HG03457 (cell line): ENCODE measurements around the gene TMEM203.

ENCODE experiments used
- ATAC-seq: cut with Tn5 transposase; IDR thresholded peaks from one replicate; pipeline ENCODE4 v1.9.1; 2021; ENCODE audit warnings: moderate number of reproducible peaks; ENCODE audit not compliant: unreplicated experiment

TMEM203 gene

DNA sequence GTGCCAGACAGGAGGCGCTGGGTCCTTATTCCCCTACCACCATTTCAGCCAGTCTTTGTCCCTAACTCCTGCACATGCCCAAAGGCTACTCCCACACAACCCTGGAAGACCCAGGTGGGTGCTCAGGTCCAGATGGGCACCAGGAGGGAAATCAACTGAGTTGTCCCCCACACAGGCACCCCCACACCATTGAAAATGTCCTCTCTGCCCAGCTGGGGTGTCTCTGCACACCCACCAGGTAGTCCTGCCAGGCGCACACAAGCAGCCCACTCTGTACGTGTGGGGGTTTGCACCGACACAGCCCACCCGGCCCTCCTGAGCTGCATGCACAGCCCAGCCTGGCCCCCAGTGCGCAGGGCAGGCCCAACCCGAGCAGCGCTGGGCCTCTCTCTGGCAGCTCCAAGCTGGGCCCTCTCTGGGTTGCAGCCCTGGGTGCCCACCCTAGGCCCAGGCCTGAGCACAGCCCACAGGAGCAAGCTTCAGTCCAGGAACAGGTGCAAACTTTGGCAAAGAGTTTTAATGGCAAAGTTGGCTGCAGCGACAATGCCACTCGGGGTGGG, 14.4 kb upstream of the TMEM203 start:
- ATAC-seq: no peak

DNA sequence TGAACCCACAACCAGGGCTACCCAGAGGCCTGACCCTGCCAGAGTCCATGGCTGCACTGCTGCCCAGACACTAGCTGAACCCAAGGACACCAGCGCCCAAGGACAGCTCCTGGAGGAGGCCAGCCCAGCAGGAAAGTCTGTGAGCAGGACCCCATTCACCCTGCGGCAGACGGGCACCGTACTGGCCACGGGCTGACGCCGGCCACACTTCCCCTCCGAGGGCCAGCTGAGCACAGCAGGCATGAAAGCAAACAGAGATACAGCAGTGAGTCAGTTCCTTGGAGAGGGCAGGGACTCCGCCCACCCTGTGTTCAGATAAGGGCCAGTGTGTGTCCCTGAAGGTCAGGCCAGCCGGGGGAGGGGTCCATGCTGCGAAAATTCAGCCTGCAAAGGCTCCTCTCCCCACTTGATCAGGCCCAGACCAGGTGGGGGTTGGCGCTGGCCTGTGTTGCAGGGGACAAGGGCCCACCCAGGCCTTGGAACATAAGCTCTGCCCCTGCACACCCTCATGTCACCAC, 13.4 kb upstream of the TMEM203 start:
- ATAC-seq: no peak

DNA sequence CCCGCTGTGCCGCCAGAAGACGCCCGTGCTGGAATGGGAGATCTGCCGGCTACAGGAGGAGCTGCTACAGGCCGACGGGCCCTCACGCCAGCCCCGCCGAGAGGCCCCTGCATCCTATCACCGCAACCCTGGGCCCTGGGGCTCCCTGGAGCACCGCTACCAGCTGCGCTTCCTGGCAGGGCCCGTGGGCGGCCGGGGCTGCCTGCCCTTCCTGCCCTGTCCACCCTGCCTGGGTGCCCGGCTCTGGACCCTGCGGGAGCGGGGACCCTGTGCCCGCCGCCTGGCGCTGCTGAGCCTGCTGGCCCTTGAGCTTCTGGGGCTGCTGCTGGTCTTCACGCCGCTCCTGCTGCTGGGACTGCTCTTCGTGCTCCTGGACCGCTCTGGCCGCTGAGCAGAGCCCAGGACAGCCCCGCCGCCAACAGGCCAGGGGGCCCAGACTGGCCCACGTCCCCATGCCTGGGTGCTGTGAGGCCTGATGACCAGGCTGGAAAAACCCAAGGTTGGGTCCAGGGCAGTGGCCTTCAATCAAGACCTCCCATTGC, 12.8 kb upstream of the TMEM203 start:
- ATAC-seq: no peak

DNA sequence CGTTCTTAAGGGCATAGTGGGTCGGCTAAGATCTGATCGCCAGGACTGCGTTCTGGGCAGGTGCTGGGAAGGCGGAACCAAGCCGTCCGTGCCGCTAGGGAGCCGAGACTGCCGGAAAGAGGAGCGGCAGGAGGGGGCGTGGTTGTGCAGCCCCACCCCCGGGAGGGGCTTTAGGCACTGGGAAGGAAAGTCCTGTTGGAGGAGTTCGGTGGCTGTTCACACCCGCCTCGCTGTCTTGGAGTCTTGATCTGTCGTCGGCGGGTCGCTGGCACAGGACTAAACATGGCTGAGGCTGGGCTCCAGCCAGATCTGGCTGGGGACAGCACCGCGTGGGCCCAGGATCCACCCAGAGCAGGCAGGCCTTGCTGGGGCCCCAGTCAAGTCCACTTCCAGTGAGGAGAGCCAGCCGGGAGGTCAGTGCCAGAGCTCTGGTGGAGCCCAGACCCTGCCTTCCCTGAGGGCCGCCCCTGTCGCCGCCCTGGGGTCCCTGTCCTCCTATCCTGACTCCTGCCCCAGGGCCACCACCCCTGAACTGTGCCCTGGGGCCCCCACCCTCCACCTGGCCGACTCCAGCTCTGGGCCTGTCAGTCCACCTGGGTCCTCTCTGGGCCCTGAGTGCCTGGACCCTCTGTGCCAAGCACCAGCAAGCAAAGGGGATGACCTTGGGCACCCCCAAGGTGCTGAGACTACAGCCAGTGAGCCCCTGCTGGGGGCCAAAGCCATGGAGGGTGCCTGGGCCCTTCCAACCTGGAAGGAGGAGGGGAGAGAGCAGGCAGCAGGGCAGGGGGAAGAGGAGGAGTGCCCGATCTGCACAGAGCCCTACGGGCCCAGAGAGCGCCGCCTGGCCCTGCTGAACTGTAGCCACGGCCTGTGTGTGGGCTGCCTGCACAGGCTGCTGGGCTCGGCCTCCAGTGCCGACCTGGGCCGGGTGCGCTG, 12.1 kb upstream of the TMEM203 start:
- ATAC-seq: no peak

DNA sequence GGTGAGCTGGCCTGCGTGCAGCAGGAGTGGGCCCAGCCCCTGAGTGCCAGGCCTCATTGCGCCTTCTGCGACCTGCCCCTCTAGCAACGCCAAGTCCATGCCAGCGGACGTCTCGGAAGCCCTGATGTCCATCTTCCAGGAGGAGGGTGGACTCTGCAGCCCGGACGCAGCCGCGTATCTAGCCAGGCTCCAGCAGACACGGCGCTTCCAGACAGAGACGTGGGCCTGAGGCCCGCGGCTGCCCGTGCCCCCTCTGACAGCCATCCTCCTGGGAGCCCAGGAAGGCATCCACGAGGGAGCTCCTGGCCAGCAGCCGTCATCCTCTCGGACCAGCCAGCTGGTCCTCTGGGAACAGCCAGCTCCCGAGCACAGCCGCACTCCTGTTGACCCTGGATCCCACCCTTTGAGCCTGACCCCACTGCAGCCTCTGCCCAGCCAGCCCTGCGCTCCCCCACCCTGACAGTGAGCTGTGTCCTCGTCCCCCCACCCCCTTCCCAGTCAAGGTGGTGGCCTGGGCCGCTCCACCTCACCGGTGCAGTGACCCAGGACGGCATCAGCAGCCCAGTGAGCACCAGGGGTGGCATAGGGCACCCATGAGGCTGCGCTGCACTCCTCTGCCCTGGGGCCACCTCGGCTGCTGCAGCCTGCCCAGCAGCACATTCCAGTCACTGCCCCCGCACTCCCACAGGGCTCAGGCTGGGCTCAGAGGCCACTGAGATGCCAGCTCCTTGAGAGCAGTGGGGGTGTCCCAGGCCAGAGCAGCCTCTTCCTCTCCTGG, 10.9 kb upstream of the TMEM203 start:
- ATAC-seq: no peak

DNA sequence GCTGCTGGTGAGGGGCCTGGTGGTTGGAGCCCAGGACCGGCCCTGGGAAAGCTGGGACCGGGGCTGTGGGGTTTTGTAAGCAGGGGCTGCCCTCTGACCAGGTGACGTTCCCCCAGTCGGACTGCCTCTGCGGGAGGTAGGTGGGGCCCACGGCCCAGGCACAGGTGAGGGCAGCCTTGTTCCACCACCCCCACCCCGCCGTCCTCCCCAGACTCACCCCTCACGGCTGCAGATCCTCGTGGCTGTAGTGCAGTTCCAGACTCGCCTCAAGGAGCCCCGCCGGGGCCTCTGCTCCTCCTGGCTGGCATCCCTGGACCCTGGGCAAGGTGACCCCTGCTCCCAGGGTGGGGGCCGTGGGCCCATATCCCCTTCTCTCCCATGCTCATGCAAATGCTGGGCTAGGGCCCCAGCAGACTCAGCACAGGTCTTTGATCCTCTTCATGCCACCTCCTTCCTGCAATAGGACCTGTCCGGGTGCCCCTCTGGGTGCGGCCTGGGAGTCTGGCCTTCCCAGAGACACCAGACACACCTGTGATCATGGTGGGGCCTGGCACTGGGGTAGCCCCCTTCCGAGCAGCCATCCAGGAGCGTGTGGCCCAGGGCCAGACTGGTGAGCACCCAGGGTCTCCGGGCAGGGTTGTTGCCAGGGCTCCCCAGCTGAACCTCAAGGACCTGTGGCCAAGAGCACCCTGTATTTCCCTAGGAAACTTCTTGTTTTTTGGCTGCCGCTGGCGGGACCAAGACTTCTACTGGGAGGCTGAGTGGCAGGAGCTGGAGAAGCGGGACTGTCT, 9.9 kb upstream of the TMEM203 start:
- no peak for ATAC-seq

DNA sequence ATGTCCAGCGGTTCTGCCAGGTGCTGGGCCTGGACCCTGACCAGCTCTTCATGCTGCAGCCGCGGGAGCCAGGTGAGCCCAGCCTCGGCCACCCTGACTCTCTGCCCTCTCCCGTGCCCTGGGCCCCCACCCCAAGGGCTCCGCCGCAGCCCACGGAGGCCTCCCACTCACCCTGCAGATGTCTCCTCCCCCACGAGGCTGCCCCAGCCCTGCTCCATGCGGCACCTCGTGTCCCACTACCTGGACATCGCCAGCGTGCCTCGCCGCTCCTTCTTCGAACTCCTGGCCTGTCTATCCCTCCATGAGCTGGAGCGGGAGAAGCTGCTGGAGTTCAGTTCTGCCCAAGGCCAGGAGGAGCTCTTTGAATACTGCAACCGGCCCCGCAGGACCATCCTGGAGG, 9.2 kb upstream of the TMEM203 start:
- no peak for ATAC-seq

DNA sequence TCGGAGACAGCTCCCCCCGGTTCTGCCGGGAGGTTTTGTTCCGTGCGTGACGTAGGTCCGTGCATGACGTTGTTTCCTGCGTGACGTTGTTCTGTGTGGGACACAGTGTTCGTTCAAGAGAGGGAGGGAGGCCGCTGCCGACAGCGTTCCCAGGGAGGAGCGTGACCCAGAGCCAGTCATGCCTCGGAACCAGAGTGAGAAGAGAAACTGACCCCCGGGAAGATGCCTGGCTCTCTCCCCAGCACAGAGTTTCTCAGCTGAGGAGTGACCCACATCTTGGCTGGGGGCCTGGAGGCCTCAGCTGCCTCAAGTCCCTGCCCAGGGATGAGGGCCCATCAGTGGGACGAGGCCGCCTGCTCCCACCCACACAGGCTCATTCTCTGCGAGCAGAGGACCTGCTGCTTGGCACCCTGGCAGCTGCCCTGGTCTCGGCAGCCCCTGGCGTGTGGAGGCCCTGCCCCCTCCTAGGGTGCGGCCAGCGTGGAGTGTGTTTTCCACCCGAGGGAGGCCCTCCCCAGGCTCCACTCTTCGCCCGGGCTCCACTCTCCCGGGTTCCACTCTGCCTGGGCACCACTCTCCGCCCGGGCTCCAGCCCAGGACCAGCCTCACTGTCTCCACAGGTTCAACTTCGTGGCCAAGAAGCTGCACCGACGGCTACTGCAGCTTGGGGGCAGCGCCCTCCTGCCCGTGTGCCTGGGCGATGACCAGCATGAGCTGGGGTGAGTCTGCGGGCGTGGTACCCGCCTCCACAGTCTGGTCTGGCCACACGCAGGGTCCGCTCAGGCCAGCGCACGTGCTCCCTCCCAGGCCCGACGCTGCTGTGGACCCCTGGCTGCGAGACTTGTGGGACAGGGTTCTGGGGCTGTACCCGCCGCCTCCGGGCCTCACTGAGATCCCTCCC, 8.0 kb upstream of the TMEM203 start:
- ATAC-seq: no peak

DNA sequence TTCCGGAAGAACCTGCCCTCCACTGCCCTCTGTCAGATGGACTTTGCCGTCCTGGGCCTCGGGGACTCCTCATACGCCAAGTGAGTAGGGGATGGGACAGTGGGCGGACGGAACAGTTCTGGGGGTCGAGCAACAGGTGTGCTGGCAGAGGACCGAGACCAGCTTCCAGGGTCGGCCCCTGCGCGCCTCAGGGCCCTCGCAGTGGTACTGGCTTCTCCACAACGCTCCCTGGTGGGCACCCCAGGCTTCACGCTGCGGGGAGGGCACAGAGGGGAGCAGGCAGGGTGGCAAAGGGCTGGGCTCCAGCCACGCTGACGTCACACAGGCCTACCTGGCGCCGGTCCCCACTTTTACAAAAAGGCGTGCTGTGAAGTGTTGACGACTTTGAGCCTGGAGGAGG, 7.1 kb upstream of the TMEM203 start:
- no peak for ATAC-seq

DNA sequence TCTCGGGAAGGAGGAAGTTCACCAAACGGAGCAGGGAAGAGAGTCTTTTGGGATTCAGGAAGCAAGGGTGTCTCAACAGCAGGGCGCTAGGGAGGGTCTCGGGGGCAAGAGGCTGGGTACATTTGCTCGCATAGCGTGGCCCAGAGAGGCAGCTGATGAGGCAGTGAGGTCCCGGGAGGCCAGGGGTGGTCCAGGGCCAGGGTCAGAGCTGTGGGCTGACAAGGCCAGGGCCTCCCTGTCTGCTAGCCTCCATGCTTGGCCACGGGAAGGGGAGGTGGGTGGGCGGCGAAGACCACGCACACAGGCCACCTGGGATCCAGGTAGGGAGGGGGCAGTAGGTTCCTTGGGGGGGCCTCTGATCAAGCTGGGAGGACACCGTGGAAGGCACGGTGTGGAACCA, 6.1 kb upstream of the TMEM203 start:
- ATAC-seq: no peak

DNA sequence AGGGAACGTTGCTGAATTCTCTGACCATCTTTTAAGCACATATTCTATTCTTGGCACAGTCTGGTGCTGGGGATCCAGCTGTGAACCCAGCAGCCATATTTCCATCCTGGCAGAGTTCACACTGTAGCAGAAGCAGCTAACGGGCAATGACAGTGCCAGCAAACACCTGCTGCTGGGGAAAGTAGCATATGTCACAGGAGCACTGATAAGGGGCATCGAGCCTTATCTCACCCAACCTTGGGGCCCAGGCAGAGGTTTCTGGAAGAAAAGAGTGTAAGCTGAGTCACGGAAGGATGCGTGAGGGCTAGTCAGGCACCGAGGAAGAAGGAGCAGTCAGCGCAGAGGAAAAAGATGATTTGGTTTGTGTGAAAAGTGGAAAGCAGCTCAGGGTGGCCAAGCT, 1.2 kb upstream of the TMEM203 start:
- no peak for ATAC-seq

DNA sequence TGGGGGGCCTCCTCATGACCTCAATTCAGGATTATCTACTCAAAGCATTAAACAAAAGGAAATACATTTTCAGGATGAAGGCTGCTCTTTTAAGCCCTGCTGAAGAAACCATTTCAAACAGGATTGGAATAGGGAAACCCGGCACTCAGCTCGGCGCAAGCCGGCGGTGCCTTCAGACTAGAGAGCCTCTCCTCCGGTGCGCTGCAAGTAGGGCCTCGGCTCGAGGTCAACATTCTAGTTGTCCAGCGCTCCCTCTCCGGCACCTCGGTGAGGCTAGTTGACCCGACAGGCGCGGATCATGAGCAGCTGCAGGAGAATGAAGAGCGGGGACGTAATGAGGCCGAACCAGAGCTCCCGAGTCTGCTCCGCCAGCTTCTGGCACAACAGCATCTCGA, 720 bp downstream of the TMEM203 start:
- no peak for ATAC-seq

DNA sequence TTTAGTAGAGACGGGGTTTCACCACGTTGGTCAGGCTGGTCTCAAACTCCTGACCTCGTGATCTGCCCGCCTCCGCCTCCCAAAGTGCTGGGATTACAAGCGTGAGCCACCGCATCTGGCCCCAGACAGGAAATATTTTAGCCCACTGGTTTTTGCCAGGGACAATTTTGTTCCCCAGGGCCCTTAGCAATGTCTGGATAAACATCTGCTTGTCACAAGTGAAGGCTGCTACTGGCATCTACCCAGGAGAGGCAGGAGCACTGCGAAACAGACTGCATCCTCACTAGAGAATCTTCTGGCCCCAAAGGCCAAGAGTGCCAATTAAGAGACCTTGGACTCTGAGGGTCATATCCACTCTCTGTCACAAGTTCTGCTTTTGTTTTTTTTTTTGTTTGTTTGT, 2.5 kb downstream of the TMEM203 start:
- no peak for ATAC-seq

DNA sequence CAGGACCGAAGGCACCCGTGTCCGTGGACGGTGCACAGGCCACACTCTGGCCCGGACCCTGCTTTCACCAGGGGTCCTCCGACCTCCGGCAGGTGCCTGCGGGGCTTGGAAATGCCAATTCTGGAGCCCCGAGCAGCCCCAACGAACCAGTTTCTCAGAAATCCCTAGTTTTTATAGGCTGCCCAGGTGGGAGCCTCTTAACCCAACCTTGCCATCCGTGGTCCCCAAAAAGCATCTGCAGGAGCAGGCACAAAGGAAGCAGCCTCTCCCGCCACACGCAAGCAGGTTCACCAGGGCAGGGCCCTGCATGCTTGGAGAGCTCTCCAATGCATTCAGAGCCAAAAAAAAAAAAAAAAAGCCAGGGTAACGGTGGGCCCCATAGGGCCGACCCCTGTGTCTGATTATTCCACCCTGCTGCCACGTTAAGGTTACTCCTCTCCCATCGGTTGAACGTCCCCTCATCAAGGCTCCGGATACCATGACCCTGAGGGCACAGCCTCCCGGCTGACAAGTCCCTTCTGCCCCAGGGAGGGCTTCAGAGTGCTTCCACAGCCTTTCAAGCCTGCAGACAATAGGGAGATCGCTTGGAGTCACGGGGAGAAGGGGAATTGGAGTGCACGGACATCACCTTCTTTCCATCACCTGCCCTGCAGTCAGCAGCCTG, 4.1 kb downstream of the TMEM203 start:
- no peak for ATAC-seq

DNA sequence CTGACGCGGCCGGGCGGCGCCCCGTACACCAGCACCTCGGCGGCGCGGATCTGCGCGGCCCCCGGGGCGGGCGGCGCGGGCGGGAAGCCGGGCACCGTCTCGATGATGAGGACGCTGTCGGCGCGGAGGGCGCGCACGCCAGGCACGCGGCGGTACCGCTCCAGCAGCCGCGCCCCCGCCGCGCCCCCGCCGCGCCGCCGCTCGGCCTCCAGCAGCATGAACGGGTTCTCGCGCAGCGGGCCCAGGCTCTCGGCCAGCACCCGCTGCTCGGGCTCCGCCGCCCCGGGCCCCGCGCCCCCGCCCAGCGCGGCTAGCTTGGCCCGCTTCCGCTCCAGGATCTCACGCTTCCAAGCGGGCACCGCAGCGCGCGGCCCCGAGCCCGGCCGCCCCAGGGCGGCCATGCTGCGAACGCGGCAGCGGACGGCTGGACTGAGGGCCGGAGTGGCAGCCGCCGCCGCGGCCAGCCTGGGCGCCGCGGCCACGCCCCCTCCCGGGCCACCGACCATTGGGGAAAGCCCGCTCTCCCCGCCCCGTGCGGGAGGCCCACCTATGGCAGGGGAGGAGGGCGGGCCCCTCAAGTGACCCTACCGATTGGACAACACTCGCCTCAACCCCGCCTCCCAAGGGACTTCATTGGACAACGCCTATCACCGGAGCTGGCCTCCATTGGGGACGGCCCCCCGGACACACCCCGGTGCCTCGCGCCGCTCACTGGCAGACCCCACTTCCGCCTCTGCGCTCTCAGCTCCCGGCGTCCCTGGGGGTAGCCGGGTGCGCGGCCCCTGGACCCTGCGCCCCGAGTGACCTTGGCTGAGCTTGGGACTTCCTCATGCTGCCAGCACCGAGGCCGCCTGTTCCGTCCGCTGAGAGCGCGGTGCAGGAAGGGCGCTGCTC, 4.9 kb downstream of the TMEM203 start, which contains the start of gene TPRN:
TPRN (minus strand) TSS at position 431 of the 894 bp plus-strand sequence; CDS start at position 401, 30 bp downstream.
- ATAC-seq: peak; percentile 67

DNA sequence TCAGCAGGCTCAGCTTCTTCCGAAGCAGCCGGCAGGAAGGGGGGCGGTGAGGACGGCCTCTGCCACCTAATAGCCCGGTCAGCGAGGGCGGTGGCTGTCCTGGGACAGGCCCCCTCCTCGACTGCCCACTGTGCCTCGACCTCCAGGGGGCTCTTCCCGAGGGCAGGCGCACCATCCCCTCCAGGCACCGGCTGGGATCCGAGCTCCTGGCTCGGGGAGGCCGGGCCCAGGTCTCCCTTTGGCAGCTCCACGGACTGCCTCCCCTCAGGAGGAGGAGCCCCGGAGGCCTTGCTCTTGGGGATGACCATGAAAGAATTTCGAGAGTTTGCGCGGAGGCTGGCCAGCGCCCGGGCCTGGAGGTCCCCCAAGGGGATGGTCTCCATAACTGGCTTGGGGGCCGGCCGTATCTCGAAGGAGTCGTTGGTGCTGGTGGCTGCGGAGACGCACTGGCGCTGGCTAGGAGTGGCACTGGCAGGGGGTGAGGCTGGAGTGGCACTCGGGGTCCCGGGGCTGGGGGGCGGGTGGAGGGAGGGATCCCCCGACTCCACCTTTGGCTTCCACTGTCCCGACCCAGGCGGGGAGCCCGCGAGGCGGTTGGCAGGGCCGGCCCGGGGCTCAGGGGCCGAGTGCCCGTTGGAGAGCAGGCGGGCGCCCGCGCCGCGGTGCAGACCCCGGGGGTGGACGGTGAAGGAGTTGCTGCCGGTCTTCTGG, 5.9 kb downstream of the TMEM203 start:
- no peak for ATAC-seq

DNA sequence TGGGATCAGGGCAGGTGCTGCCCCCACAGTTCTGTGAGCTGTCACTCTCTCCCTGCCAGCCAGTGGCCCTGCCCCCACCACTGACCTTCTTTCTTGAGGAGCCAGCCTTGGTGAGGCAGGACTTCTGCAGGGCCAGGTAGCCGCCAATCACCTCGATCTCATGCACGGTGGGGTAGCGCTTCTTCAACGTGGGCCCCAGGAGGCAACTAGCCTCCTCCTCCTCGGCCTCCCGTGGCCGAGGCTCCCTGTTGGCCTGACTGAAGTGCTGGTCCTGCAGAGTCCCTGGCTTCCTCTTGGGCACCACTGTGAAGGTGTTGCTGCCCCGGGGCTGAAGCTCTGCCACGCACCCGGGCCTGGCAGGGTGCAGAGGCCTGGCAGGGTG, 6.6 kb downstream of the TMEM203 start:
- ATAC-seq: no peak
